DLD1 (cell line): ENCODE measurements around the gene HGFAC.

Experiments used
- in situ Hi-C: cut with HindIII; loops from 2 replicates; pipeline ENCODE4 v1.10.0; 2017; ENCODE audit warnings: low sequenced_read_pairs

HGFAC gene

DNA sequence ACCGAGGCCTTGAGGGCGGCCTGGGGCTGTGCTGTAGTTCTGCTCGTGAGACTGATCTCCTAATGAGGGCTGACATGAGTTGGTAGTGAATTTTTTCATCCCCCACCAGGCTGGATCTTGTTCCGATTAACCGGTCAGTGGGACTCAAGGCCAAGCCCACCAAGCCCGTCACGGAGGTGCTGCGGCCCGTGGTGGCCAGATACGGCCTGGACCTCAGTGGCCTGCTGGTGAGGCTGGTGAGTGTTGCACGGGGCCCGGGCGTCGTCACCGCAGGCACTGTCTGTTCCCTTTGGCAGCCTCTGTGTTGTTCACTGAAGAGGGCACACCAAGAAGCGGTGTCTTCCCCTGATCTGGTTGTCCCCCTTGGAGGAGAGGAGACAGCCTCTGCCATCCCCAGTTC, 18.4 kb upstream of the HGFAC start:
- in situ Hi-C loops = no loop called here

DNA sequence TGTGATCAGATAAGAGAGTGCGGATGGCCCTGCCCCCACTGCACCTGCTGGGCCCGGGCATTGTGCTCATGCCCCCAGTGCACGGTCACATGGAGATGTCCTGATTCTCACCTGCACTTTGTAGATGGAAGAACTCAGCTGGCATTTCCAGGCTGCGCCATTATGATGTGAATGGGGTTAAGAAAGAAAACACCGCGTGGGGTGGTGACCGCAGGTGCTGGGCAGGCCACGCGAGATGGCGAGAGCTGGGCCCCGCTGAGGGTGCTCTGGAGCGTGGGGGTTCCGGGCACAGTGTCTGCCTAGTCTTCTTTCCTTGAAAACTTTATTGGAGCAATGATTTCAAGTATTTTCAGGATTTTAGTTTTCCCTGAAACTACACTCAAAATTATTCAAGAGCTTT, 17.8 kb upstream of the HGFAC start:
- in situ Hi-C loops = no loop called here

DNA sequence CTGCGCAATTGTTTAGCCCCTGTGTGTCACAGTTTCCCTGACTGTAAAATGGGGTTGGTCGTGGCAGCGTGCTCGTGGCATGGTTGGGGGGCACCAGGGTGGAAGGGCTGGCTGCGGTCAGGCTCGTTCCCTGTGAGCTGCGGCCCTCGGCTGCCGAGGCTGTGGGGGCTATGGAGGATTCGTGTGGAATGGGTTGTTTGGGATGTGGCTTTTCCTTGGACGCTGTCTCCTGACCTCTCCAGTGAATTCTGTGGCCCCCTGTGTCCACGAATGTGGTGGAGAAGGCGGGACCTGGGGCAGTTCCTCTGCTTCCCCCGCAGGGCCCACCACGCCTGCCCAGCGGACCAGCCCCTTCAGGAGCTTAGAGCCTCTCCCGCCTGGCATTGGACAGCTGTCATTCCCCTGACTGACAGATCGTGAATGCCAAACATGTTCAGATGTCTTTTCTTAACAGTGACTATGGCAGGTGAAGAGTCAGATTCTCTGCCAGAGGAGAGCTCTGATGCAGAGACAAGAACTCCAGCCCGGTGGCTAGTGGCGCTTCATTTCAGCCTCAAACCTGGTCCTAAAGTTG, 17.2 kb upstream of the HGFAC start:
- in situ Hi-C loops = loop anchor here (5.0 to 25.0 kb wide), 2 partner anchors 57 to 287 kb away; no protein-coding TSS in a partner anchor

DNA sequence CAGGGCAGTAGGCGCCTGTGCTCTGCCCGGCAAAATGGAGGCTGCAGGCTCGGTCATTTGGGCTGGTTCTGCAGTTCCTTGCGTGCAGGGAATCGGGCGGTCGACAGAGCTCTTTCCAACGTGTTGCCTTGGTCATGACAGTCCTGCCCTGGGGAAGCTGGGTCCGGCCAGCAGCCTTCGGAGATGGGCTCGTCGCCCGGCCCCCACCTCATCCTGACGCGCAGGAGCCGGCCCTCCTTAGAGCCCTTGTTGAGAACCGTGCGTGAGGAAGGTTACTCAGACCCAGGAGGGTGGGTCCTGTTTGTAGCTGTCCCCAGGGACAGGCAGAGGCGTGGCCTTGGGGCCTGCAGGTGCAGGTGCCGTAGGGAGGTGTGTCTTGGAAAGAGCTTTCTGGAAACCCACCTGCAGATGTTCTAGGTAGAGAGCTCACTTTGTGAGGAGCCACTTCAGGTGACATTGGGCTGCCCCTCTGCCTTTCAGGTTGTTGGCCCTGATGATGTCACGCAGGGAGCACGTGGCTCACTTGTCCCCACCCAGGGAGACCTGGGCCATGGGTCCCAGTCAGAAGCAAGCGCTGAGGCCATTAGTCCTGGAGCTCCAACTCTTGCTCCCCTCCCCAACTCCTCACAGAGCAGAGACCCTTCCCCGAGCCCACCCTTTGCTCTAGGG, 15.2 kb upstream of the HGFAC start:
- in situ Hi-C loops = loop anchor here (5.0 to 25.0 kb wide), 2 partner anchors 59 to 289 kb away; no protein-coding TSS in a partner anchor

DNA sequence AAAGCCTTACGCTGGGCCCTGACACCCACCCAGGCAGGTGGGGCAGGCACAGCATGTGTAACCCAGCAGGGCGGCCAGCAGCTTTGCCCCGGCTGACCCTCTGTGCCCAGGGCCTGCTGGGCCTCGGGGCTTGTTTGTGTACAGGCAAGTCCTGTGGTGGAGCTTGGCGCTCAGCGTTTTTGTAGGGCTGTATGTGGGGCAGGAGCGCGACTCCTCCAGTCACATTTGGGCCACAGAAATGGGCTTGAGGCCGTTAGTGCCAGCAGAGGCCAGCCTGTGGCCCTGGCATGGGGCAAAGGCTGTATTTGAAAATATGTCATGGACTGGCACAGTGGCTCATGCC, 14.7 kb upstream of the HGFAC start:
- in situ Hi-C loops = loop anchor here (5.0 to 25.0 kb wide), 2 partner anchors 60 to 290 kb away; no protein-coding TSS in a partner anchor

DNA sequence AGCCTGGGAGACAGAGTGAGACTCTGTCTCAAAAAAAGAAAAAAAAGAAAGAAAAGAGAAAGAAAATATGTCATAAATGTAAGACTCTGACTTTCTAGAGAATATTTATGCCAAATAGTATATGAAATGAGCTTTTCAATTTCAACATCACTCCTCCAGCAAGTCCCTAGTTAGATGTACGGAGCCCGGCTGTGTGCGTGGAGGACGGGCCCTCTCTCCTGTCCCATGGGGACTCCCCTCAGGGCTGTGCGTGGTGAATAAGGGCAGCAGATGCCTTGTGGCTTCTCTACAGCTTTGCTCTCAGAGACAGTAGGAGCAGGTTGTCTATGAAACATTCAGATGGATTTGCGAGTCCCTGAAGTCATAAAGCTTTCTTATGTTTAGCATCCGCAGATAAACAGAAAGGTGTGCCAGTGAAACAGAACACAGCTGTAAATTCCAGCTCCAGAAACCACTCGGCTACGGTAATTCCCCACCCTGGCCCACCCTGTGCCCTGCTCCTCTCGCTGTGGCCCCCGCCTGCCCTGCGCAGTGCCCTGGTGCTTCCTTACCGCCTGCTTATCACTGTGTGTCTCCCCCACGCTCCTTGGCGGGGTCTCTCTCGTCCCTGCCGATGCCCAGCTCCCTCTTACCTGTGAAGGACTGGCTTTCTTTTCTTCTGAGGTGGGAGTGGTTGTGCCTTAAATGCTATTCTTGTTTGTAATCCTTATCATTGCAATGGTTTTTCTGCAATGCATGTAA, 13.9 kb upstream of the HGFAC start:
- in situ Hi-C loops = loop anchor here (5.0 to 25.0 kb wide), 2 partner anchors 61 to 291 kb away; no protein-coding TSS in a partner anchor

DNA sequence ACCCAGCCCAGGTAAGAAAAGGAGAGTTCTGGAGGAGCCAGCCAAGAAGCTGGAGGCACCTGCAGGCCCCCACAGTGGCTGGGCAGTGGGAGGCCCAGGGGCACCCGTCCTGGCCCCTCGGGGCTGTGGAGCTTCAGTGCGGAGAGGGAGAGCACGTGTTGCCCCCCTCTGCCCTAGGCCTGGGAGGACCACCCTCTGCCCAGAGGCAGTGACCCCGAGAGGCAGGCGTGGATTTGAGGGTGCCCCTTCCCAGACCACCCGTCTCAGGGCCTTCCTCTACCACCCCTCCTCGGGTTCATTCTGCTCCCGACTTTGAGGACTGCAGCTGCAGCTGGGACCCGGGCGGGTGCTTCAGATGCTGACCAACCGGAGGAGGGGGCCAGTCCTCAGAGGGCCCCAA, 12.1 kb upstream of the HGFAC start:
- in situ Hi-C loops = loop anchor here (5.0 to 25.0 kb wide), 2 partner anchors 62 to 292 kb away; no protein-coding TSS in a partner anchor

DNA sequence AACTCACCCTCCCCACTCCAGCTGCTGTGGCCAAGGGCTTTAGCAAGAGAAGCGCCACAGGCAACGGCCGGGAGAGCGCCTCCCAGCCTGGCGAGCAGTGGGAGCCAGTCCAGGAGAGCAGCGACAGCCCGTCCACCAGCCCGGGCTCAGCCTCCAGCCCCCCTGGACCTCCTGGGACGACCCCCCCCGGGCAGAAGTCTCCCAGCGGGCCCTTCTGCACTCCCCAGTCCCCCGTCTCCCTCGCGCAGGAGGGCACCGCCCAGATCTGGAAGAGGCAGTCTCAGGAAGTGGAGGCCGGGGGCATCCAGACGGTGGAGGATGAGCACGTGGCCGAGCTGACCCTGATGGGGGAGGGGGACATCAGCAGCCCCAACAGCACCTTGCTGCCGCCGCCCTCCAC, 11.2 kb upstream of the HGFAC start:
- in situ Hi-C loops = loop anchor here (25.0 kb wide), 1 partner anchor 293 kb away; no protein-coding TSS in a partner anchor

DNA sequence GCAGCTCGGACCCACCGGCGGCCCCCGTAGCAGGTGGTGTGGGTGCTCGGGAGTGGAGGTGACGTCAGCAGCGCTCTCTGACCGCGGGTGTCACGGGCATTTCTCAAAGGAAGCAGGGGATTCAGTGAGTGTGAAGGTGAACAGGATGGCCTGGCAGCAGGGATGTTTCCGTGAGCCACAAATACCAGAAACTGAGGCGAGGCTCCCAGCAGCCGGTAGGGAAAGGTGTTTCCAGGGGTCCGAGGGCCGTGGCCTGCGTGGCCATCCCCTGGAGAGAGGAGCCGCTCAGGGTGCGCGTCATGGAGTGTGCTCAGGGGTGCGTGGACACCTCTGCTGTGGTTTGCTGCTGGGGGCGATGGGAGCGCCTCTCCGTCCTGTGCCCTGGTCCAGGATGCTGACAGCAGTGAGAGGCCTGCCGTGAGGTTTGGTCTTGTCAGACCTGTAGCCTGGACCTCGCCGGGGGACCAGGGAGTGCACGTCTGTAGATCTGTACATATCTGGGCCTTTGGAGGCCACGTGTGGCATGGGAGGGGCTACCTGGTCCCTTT, 10.2 kb upstream of the HGFAC start:
- in situ Hi-C loops = loop anchor here (25.0 kb wide), 1 partner anchor 294 kb away; no protein-coding TSS in a partner anchor

DNA sequence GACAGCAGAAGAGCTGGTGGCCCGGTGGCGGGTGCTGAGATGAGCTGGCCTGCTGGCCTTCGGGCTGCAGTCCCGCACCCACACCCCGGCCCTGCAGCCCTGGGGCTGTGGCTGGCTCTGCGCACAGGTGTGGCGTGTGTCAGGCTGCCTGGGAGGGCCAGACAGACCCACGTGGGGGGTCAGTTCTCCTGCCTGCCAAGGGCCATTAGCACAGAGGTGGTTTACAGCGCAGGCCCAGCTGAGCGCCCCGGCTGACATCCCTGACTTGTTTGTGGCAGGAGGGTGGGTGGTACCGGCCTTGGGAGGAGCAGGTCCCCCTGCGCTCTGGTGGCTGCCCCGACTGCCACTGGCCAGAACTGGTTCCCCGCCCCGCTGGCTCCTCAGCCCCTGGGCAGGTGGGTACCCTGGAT, 9.4 kb upstream of the HGFAC start:
- in situ Hi-C loops = loop anchor here (25.0 kb wide), 1 partner anchor 295 kb away; no protein-coding TSS in a partner anchor

DNA sequence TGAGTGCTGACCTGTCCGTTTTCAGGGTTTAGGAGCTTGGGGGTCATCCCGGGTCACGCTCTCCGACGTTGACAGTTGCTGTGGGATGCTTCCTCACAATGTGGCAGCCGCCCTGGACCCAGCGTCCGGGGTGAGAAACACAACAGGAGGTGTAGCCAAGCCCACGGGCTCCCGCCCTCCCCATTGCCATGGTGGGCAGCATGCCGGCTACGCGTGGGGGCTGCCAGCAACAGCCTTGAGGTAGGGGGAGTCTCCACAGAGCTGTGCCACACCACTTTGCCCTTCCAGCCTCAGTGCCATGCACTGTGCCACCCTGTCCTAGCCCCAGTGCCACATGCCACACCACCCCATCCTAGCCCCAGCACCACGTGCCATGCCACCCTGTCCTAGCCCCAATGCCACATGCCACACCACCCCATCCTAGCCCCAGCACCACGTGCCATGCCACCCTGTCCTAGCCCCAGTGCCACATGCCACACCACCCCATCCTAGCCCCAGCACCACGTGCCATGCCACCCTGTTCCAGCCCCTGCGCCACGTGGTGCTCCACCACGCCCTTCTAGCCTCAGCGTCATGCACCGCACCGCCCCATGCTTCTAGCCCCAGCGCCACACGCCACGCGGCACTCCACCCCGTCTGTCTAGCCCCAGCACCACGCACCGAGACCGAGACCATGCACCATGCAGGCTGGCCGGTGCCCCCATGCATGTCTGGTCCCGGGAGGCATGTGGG, 8.5 kb upstream of the HGFAC start:
- in situ Hi-C loops = loop anchor here (25.0 kb wide), 1 partner anchor 296 kb away; no protein-coding TSS in a partner anchor

DNA sequence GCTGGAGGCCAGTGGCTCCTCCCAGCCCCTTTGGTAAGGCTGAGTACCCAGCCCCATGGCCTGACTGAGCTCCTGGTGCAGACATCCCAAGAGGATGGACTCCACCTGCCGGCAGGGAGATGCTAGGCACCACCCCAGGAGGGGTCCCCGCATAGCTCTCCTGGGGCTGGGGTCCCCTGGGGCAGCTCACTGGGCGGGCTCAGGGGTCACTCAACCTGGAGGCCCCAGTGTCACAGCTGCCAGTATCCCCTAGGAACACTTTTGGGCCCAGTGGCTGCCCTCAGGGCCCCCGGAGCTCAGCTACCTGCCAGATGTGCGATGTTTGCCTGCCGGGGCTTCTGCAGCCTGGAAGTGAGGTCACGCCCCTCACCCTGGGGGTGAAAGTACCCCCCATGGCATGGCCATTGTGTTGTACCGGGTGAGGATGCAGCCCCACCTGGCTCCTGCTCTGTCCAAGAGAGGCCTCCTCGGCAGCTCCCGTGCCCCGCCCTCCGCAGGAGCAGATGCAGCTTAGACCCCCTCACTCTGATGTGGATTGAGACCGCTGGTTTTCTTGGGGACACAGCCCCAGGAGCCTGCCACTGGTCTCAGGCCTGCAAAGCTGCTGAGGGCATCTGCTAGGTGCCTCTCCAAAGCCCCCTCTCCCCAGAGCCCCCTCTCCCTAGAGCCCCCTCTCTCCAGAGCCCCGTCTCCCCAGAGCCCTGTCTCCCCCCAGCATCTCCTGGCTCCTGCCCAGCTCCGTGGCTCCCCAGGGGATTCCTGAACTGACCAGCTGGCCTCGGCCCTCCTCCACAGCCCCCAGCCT, 6.7 kb upstream of the HGFAC start:
- in situ Hi-C loops = loop anchor here (25.0 kb wide), 1 partner anchor 298 kb away; no protein-coding TSS in a partner anchor

DNA sequence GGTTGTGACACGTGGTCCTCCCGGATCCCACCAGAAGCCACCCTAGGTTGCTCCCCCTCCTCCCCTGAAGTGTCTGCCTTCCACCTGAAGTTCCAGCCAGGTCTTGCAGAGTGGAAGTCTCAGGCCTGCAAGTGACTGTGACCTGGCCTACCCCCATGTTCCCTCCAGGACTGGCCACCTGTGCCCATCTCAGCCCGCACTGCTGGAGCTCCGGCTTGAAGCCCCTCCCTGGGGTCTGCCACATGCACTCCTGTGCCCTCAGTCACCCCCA, 6.1 kb upstream of the HGFAC start:
- in situ Hi-C loops = loop anchor here (25.0 kb wide), 1 partner anchor 298 kb away; no protein-coding TSS in a partner anchor

DNA sequence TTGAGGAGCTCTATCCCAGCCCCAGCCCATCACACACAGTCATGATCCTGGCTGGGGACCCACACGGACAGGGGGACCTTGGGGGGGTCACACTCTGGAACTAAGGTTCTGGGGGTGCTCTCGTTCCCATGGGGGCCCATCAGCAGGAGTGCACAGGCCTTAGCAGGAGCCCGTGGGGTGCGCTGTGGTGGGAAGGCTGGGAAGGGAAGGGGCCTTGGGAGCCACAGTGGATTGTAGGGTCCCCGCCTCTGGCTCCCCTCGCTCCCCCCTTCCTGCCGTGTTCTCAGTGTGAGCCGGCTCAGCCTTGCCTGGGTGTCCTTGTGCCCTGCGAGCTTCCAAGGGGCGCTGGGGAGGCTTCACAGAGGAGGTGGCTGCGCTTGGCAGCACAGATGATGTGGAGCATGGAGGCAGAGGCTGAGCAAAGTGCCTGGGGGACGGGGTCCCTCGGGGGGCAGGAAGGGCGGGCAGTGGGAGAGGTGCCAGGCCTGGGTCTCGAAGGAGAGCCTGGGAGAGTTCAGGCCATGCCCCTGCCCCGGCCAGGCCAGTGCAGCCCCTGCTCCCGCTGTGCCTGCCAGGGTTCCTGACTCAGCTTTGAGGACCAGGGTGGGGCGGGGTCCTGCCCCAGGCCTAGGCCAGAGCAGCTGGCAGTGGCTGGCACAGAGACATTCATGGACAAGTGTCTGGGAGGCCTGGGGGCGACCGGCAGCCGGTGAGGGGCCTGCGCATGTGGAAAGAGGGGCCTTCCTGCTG, 5.5 kb upstream of the HGFAC start:
- in situ Hi-C loops = loop anchor here (25.0 kb wide), 1 partner anchor 299 kb away; no protein-coding TSS in a partner anchor

DNA sequence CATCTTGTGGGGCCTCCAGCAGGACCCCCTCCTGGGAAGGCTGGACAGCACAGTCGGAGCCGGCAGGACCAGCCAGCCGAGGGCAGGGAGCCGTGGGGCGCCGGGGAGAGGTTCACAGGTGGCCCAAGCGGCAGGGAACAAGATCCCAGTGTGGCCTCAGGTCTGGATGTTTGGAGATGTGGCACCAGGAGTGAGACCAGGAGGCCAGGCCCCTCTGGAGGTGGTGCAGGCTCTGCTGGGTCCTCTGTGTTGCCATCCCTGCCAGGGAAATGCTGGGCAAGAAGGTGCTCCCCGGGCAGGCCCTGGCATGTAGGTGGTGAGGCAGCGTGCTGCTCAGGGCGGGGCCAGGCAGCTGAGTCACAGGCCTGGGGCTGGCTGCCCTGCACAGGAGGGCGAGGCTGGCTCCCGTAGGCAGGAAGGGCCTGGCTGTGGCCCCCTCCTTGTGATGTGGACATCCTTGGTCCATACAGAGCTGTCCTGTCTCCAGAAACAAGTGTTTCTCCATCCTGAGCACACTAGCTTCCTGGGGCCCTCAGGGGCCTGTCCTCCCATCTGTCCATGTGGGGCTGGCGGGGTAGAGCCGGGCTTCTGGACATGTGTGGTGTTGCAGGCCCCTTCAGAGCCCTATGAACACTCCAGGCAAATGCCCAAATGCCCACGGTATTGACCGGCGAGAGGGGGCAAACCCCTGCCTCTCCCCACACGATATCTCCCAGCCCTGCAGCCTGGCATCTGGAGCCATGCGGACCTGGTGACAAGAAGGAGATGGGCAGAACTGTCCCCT, 4.8 kb upstream of the HGFAC start:
- in situ Hi-C loops = loop anchor here (25.0 kb wide), 1 partner anchor 300 kb away; no protein-coding TSS in a partner anchor

DNA sequence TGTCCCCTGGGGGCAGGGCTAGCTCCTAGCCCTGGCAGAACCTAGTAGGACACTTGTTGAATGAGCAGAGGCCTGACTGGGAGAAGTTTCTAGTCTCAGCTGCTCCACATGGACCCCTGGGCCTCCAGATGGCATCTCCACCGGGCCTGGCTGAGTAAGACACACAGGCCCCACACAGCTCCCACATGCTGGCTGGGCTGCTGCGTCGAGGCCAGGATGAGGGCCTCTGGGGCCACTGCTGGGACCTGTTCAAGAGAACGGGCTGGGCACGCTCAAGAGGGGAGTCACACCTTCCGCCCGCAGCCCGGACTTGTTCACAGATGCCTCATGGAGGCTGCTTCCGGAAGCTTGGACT, 4.2 kb upstream of the HGFAC start:
- in situ Hi-C loops = loop anchor here (25.0 kb wide), 1 partner anchor 300 kb away; no protein-coding TSS in a partner anchor

DNA sequence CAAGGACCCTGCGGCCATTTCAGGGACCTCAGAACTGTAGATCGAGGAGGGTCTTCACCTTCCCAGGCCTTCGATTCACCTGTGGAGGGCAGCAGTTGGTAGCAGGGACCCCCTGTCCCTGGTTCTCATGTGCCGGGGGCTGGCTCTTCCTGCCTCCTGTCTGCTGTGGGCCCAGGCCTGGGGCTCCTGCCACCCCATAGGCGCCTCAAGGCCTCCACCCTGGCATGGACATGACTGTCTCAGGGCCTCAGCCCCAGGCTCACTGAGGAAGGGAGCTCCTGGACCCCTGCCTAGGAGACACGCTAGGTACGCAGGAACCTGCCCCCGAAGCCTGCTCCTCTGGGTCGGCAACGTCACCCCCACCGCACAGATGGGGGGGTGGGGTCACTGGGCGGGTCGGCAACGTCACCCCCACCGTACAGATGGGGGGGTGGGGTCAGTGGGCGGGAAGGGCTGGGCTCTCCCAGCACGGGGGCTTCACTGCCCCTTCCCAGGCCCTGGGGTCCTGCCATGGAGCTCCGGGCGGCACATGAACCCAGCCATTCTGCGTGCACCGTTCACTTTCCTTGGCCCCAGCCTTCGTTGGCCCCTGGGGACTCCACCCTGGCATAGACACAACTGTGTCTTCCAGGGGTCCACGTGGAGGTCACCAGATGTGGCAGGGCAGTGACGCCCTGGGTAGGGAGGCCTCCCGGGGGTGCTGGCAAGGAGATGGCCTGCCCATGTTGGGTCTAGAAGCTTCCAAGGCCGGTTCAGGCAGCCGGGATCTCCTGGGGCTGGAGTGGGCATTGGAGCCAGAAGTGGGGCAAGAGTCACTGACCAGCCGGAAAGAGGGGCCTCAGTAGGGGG, 3.5 kb upstream of the HGFAC start:
- in situ Hi-C loops = loop anchor here (25.0 kb wide), 1 partner anchor 301 kb away; no protein-coding TSS in a partner anchor
